Adrenal gland (tissue), 12 donors: ENCODE results near the gene RAD51B. TPM values are rescaled to one million over a fixed set of nuclear protein-coding genes. Genes with fewer than 3 reads are reported as not detected.
A peak's percentile ranks its signal among the peaks of the same experiment; 100 is the strongest.

Source experiments
- DNase-seq, 7 donors: peaks; one replicate each; pipeline ENCODE4 v3.0.0-alpha.2; 2019 to 2020
- H3K27ac ChIP-seq, 5 donors: fragments of 200-600 bp; sonication (generic) in 4 of 5; 1 replicate in 3 of 5; 2 replicates in 2 of 5; pipeline versions ENCODE4 v1.5.1 to v1.8.0; 2016 to 2020; ENCODE audit warnings: mild to moderate bottlenecking in 1 of 5
- H3K27me3 ChIP-seq: fragments of 200-600 bp; 2 replicates; pipeline ENCODE4 v1.8.0; 2021
- H3K36me3 ChIP-seq, 2 donors: fragments of 200-600 bp; replicated peaks in 1 of 2; 1 replicate in 1 of 2; 2 replicates in 1 of 2; pipeline versions ENCODE4 v1.5.1 to v1.8.0; 2018 to 2022
- H3K4me1 ChIP-seq, 2 donors: fragments of 200-600 bp; replicated peaks in 1 of 2; 1 replicate in 1 of 2; 2 replicates in 1 of 2; pipeline versions ENCODE4 v1.5.1 to v1.8.0; 2018 to 2021
- H3K4me3 ChIP-seq, 4 donors: fragments of 200-600 bp; sonication (generic) in 3 of 4; one replicate each; pipeline ENCODE4 v1.5.1; 2016 to 2018
- H3K9me3 ChIP-seq, 3 donors: fragments of 200-600 bp; sonication (generic) in 1 of 3; replicated peaks in 1 of 3; 1 replicate in 2 of 3; 2 replicates in 1 of 3; pipeline versions ENCODE4 v1.5.1 to v1.8.0; 2016 to 2021
- POLR2A ChIP-seq, 2 donors: fragments of 450-650 bp; IDR thresholded peaks; one replicate each; pipeline ENCODE4 v1.6.1; 2017; ENCODE audit warnings: antibody characterized with exemption in 2 of 2, mild to moderate bottlenecking in 2 of 2, moderate library complexity in 1 of 2
- WGBS, 4 donors: extraction: QIAGEN DNeasy Blood & Tissue Kit in 2 of 4; methylation state at CpG; one replicate each; pipeline versions ENCODE4 v1.1.5 to v1.1.7; 2013 to 2017; 5-methylcytosine and 5-hydroxymethylcytosine counted together
- intact Hi-C, 2 donors: fragments of 100-400 bp; cut with DNase I; formaldehyde crosslinking; loops; one replicate each; pipeline versions ENCODE4 v1.14.1 to v1.15.0; 2022 to 2023
- polyA plus RNA-seq, 3 donors: library from polyadenylated mRNA; stranded (reverse); fragments of 200-250 nt in 2 of 3; fragments of 350-450 nt in 1 of 3; fragmentation: Illumina TruSeq in 1 of 3; extraction: RNeasy Lipid Tissue Mini Kit (QIAGEN cat#74804) in 1 of 3; gene quantifications; one replicate each; pipeline ENCODE4 v1.2.3, GENCODE V29; 2013 to 2014
- total RNA-seq, 9 donors: library from RNA; depleted of rRNA in 4 of 9; stranded (reverse); fragments of >200 nt in 4 of 9; fragments of 120-200 nt in 1 of 9; fragmentation: NEBNext Ultra II Directional in 1 of 9; extraction: Animal tissue kit (Norgen Biotek cat#: 25700) in 1 of 9; gene quantifications; one replicate each; pipeline versions ENCODE4 v1.1.0 to v1.2.4, GENCODE V29; 2013 to 2023
- TF ChIP-seq, protein P1 (sequence below), 6 experiments: fragments of 450-650 bp in 4 of 6; fragments of 200-600 bp in 2 of 6; sonication (generic) in 1 of 6; IDR thresholded peaks; 1 replicate in 5 of 6; 2 replicates in 1 of 6; pipeline versions ENCODE4 v1.5.1 to v1.8.0; 2016 to 2021; ENCODE audit warnings: antibody characterized with exemption in 6 of 6, mild to moderate bottlenecking in 2 of 6, moderate library complexity in 1 of 6
- donor health status: healthy with polysubstance abuse.
- donor health status: Bipolar disorder and iron deficiency.
- donor health status: DM: yes; HTN: yes; CAD: no.
- donor health status: DM: no; HTN: no; CAD: no.
- donor health status: DM: no; HTN: no; CAD: no.
- donor health status: DM: yes; HTN: yes; CAD: no.

Gene RAD51B
- total and polyA plus RNA-seq, 12 donors = 2.3 to 24.6 (median 12.4) TPM

DNA sequence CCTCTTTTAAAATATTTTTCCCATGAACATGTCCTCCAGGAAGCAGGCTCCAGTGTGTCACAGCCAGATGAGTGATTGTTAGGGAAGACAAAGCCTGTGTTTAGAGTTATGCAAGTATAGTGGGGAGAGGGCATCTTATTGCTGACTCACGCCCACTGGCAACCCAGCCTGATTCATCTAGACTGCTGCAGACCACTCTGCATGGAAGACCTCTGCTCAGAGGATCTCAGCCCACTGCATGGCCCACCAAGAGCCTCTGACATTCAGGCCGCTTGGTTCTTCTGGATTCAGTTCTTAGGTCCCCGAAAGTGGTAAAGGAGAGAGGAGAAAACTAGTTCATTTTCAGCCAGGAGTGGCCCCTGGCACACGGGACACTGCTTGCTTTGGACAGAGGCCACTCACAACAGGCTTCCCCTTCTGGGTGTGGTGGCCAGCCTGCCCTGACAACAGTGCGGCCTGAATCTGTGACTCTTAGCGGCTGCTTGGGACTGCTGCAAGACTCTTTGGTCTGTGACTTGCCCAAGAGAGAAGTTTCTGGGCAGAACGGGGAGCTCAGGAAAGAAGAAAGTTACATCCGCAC is 707.0 kb downstream of the RAD51B start:
- H3K36me3 ChIP-seq = no peaks in the 10 kb centered on the region
- 71 to 85% (median 82%) methylated on average over 7 to 8 of the region's 8 CpGs for WGBS, 4 donors
- peaks cover 0 to 30% of the 10 kb centered on the region in 2 donors for H3K4me1 ChIP-seq

DNA sequence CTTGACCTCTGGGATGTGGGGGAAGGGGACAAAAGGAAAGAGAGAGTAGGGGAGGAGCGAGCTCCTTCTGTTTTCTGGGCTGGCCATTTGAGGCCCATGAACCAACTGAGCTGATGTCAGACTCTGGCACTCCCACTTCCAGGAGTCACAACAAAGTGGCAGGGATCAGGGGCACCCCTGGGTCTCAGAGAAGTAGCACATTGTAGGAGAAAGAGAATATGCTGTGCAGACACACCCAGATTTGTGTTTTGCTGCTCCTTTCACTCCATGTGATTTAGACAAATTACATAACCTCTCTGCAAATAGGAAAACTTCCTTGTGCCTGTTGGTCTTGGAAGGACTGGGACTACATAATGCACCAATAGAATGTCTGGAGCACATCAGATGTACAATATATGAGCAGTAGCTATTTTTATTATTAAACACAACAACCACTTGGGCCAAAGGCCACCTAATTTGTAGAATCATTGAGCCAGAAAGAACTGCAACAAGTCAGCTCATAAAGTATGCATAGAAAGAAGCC is 707.8 kb downstream of the RAD51B start:
- intact Hi-C loops = loop anchor here (10.0 kb wide), 1 partner anchor 257 kb away; no protein-coding TSS in a partner anchor
- peaks cover 0 to 22% of the 10 kb centered on the region in 2 donors for H3K4me1 ChIP-seq
- no peaks in the 10 kb centered on the region for H3K36me3 ChIP-seq
- no peaks in the 10 kb centered on the region for H3K27me3 ChIP-seq
- TF ChIP-seq, protein P1, sequence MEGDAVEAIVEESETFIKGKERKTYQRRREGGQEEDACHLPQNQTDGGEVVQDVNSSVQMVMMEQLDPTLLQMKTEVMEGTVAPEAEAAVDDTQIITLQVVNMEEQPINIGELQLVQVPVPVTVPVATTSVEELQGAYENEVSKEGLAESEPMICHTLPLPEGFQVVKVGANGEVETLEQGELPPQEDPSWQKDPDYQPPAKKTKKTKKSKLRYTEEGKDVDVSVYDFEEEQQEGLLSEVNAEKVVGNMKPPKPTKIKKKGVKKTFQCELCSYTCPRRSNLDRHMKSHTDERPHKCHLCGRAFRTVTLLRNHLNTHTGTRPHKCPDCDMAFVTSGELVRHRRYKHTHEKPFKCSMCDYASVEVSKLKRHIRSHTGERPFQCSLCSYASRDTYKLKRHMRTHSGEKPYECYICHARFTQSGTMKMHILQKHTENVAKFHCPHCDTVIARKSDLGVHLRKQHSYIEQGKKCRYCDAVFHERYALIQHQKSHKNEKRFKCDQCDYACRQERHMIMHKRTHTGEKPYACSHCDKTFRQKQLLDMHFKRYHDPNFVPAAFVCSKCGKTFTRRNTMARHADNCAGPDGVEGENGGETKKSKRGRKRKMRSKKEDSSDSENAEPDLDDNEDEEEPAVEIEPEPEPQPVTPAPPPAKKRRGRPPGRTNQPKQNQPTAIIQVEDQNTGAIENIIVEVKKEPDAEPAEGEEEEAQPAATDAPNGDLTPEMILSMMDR (IDR thresholded peaks at IDR 0.05) = no peak
- TF ChIP-seq POLR2A (IDR thresholded peaks at IDR 0.05) = no peak
- peaks cover 0 to 3% (median 0%) of the 10 kb centered on the region in 3 donors for H3K9me3 ChIP-seq
- DNase-seq = no peak
- no peak overlapping the region for H3K4me3 ChIP-seq
- H3K27ac ChIP-seq = peak overlapping the region in 3 of 5 donors; percentile 11 to 46 (median 43)
- WGBS, 4 donors = 78 to 86% (median 81%) methylated on average over 1 of the region's 1 CpG

More for the DNA sequence above, 707.0 kb downstream of the RAD51B start:
- H3K4me3 ChIP-seq = no peak overlapping the region
- no peaks in the 10 kb centered on the region for H3K27me3 ChIP-seq
- peak overlapping the region in 2 of 5 donors; percentile 43 to 51 for H3K27ac ChIP-seq
- TF ChIP-seq, protein P1 (IDR thresholded peaks at IDR 0.05) = no peak
- no peak for TF ChIP-seq POLR2A (IDR thresholded peaks at IDR 0.05)
- peaks cover 0 to 3% (median 0%) of the 10 kb centered on the region in 3 donors for H3K9me3 ChIP-seq
- DNase-seq = peak in 2 of 7 donors; percentile 38 to 57
- intact Hi-C loops = loop anchor here (10.0 kb wide), 1 partner anchor 258 kb away; no protein-coding TSS in a partner anchor

DNA sequence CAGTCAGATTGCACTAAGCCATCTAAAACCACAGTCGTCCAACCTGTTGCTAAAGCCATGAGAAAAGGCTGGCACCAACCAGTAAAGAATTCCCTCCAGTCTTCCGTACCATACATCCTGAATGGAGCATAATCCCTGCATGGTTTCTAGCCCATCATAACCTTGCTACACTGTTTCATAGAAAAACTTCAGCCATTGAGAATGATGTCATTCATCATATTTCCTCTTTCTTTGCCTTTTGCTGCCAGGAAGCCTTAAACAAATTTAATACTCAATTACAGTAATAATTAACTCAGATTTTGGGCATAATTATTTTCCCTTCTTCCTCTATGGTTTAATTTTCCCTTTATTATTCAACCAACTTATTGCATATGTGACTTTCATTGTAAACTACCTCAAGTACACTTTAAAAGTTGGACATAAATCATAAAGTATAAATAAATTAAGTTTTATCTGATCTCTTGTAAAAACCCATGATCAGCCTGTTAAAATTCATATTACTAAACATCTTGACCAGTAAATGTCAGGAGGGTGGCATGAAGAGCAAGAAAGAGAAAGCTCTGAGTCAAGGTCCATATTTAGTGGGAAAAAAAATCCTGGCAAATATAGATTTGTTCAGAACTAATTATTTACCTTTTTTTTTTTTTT is 708.6 kb downstream of the RAD51B start:
- intact Hi-C loops = loop anchor here (10.0 kb wide), 1 partner anchor 257 kb away; no protein-coding TSS in a partner anchor
- peaks cover 0 to 3% (median 0%) of the 10 kb centered on the region in 3 donors for H3K9me3 ChIP-seq
- no peak overlapping the region for H3K27ac ChIP-seq
- no peak for TF ChIP-seq POLR2A (IDR thresholded peaks at IDR 0.05)
- TF ChIP-seq, protein P1 (IDR thresholded peaks at IDR 0.05) = no peak
- no peak for DNase-seq
- H3K36me3 ChIP-seq = no peaks in the 10 kb centered on the region
- peaks cover 0 to 21% of the 10 kb centered on the region in 2 donors for H3K4me1 ChIP-seq
- WGBS, 4 donors = 79 to 88% (median 85%) methylated on average over 2 of the region's 2 CpGs
- no peaks in the 10 kb centered on the region for H3K27me3 ChIP-seq
- no peak overlapping the region for H3K4me3 ChIP-seq

DNA sequence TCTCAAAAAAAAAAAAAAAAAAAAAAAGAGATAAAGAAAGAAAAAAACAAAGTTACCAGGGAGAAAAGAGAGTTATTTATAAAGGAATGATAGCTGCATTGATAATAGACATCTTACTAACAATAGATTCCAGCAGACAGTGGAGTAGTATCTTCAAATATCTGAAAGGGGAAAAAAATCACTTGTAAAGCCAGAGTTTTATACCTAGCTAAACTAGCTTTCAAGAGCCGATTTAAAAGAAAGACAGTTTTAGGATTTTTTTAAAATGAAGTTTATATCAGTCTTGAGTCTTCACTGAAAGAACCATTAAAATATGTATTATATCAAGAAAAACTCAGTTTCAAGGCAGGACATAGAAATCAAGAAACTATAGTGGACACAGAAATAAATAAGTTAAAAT is 710.9 kb downstream of the RAD51B start:
- intact Hi-C loops = no loop called here
- 2 to 100% (median 80%) methylated on average over 1 of the region's 1 CpG for WGBS, 4 donors
- TF ChIP-seq, protein P1 (IDR thresholded peaks at IDR 0.05) = no peak
- no peak for TF ChIP-seq POLR2A (IDR thresholded peaks at IDR 0.05)
- Histone ChIP-seq H3K9me3 (peaks cover 0 to 3% (median 0%) of the 10 kb centered on the region in 3 donors), H3K27me3 (no peaks in the 10 kb centered on the region), H3K36me3 (no peaks in the 10 kb centered on the region), H3K4me1 (peaks cover 0 to 13% of the 10 kb centered on the region in 2 donors), H3K4me3 (no peak overlapping the region), H3K27ac (no peak overlapping the region)
- no peak for DNase-seq
